HepG2 (cell line): ENCODE measurements around the gene DENND10. TPM values are rescaled to one million over a fixed set of nuclear protein-coding genes. Genes with fewer than 3 reads are reported as not detected.

Experiments used
- ARHGAP35 ChIP-seq: sonication (generic); formaldehyde crosslinking; IDR thresholded peaks from 2 replicates; pipeline ENCODE4 v1.9.0; 2022; ENCODE audit warnings: mild to moderate bottlenecking, inconsistent platforms, moderate library complexity, missing genetic modification reagents, borderline replicate concordance
- BRCA1 ChIP-seq: sonication (generic); formaldehyde crosslinking; IDR thresholded peaks from 2 replicates; pipeline ENCODE4 v1.4.0; 2020; ENCODE audit warnings: missing genetic modification reagents
- ETV5 ChIP-seq: IDR thresholded peaks from 2 replicates; pipeline ENCODE4 v1.6.1; 2018; ENCODE audit warnings: missing biosample characterization, missing genetic modification reagents, inconsistent platforms, borderline replicate concordance
- FOSL2 ChIP-seq: sonication (generic); formaldehyde crosslinking; IDR thresholded peaks from 2 replicates; pipeline ENCODE4 v1.4.0; 2020; ENCODE audit warnings: missing genetic modification reagents
- MZF1 ChIP-seq: sonication (generic); formaldehyde crosslinking; IDR thresholded peaks from 2 replicates; pipeline ENCODE4 v1.8.1; 2023; ENCODE audit warnings: mild to moderate bottlenecking, missing genetic modification reagents, borderline replicate concordance
- NCOA1 ChIP-seq: sonication (generic); formaldehyde crosslinking; IDR thresholded peaks from 2 replicates; pipeline ENCODE4 v1.9.0; 2021; ENCODE audit warnings: missing genetic modification reagents
- PCBP1 ChIP-seq: fragments of 200-400 bp; formaldehyde crosslinking; IDR thresholded peaks from 2 replicates; pipeline ENCODE4 v1.6.1; 2017; ENCODE audit warnings: mild to moderate bottlenecking, low read depth, low read length, borderline replicate concordance
- SMARCE1 ChIP-seq: fragments of 450-650 bp; IDR thresholded peaks from 2 replicates; pipeline ENCODE4 v1.6.1; 2017; ENCODE audit warnings: borderline replicate concordance
- SSRP1 ChIP-seq: IDR thresholded peaks from 2 replicates; pipeline ENCODE4 v1.6.1; 2016; ENCODE audit warnings: control low read depth
- TEAD2 ChIP-seq: sonication (generic); formaldehyde crosslinking; IDR thresholded peaks from 2 replicates; pipeline ENCODE4 v1.9.0; 2021; ENCODE audit warnings: missing genetic modification reagents
- TGIF2 ChIP-seq: IDR thresholded peaks from 2 replicates; pipeline ENCODE4 v1.6.1; 2016; ENCODE audit warnings: control low read depth, missing compliant biosample characterization
- ZNF274 ChIP-seq: sonication (generic); formaldehyde crosslinking; IDR thresholded peaks from 2 replicates; pipeline ENCODE4 v1.5.1; 2020; ENCODE audit warnings: mild to moderate bottlenecking, missing genetic modification reagents
- ZNF557 ChIP-seq: sonication (generic); formaldehyde crosslinking; IDR thresholded peaks from 2 replicates; pipeline ENCODE4 v1.4.0; 2020; ENCODE audit warnings: missing genetic modification reagents
- polyA plus RNA-seq, 8 experiments: library from polyadenylated mRNA; depleted of rRNA in 3 of 8; stranded (reverse) in 7 of 8; unstranded in 1 of 8; fragments of >200 nt; fragmentation: Illumina TruSeq in 4 of 8; extraction: Trizol in 4 of 8; gene quantifications; 2 replicates each; pipeline versions ENCODE4 v1.2.1 to v1.2.3, GENCODE V29; 2011 to 2016; ENCODE audit warnings: low read depth in 4 of 8, missing spikeins in 1 of 8, mixed read lengths in 1 of 8; ENCODE audit not compliant: insufficient read depth in 1 of 8
- total RNA-seq, 5 experiments: library from RNA; depleted of rRNA; stranded (reverse); fragments of >200 nt; fragmentation: Illumina TruSeq; extraction: Trizol; gene quantifications; 2 replicates each; pipeline ENCODE4 v1.2.3, GENCODE V29; 2016; ENCODE audit warnings: low read depth in 1 of 5
- TF ChIP-seq, protein P1 (sequence below): sonication (generic); formaldehyde crosslinking; IDR thresholded peaks from 2 replicates; pipeline ENCODE4 v1.5.0; 2020; ENCODE audit warnings: mild to moderate bottlenecking, missing genetic modification reagents, borderline replicate concordance
- TF ChIP-seq, protein P2 (sequence below): sonication (generic); formaldehyde crosslinking; IDR thresholded peaks from 2 replicates; pipeline ENCODE4 v1.5.0; 2020; ENCODE audit warnings: mild to moderate bottlenecking, missing genetic modification reagents
- TF ChIP-seq, protein P3 (sequence below): sonication (generic); formaldehyde crosslinking; IDR thresholded peaks from 2 replicates; pipeline ENCODE4 v1.9.0; 2021; ENCODE audit warnings: missing genetic modification reagents, borderline replicate concordance
- TF ChIP-seq, protein P4 (sequence below): sonication (generic); formaldehyde crosslinking; IDR thresholded peaks from 2 replicates; pipeline ENCODE4 v1.4.0; 2020; ENCODE audit warnings: missing genetic modification reagents, low read depth, mild to moderate bottlenecking, borderline replicate concordance
- TF ChIP-seq, protein P5 (sequence below): sonication (generic); formaldehyde crosslinking; IDR thresholded peaks from 2 replicates; pipeline ENCODE4 v1.8.1; 2023; ENCODE audit warnings: mild to moderate bottlenecking, inconsistent platforms, moderate library complexity, missing genetic modification reagents, borderline replicate concordance
- TF ChIP-seq, protein P6 (sequence below): sonication (generic); formaldehyde crosslinking; IDR thresholded peaks from 2 replicates; pipeline ENCODE4 v1.4.0; 2020; ENCODE audit warnings: missing genetic modification reagents; ENCODE audit errors: not compliant biosample characterization

Gene DENND10
- total and polyA plus RNA-seq, 2 of the 13 experiments (the other 11 are each of a cell fraction or from before 2014, with no cell fraction given): 43.7 to 78.8 TPM

DNA sequence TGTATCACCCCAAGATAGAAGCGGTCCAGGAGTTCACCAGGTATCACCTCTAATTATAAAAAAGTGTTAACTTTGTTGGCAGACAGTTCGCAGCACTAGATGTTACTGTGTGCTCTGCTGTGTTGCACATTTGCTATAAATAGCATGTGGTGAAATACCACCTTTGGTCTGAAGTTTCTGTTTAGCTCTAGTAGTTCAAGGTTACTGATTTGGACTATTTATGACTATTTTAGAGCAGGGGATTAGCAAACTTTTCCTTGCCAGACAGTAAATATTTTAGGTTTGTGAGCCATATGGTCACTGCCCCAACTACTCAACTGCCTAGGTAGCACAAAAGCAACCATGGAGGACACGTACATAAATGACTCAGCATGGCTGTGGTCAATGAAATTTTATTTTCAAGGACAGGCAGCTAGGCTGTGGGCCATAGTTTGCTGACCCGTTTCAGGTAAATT, 16.5 kb downstream of the DENND10 start (continued):
- TF ChIP-seq, protein P1, sequence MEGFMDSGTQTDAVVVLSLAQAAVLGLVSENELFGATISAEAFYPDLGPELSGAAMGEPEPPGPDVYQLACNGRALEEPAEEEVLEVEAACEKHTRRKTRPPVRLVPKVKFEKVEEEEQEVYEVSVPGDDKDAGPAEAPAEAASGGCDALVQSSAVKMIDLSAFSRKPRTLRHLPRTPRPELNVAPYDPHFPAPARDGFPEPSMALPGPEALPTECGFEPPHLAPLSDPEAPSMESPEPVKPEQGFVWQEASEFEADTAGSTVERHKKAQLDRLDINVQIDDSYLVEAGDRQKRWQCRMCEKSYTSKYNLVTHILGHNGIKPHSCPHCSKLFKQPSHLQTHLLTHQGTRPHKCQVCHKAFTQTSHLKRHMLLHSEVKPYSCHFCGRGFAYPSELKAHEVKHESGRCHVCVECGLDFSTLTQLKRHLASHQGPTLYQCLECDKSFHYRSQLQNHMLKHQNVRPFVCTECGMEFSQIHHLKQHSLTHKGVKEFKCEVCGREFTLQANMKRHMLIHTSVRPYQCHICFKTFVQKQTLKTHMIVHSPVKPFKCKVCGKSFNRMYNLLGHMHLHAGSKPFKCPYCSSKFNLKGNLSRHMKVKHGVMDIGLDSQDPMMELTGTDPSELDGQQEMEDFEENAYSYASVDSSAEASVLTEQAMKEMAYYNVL (CRISPR knock-in tag): 0 out of 2 replicates have a peak, but pooled peaks have one; percentile 70
- TF ChIP-seq FOSL2 (CRISPR knock-in tag) (peak; percentile 97), SMARCE1 (no peak), NCOA1 (CRISPR knock-in tag) (no peak), SSRP1 (no peak), ARHGAP35 (CRISPR knock-in tag) (no peak), ZNF557 (peak; percentile 70; the same call in 1 of the 2 replicates), TEAD2 (no peak), BRCA1 (CRISPR knock-in tag) (peak; percentile 76; the same call in 1 of the 2 replicates), MZF1 (CRISPR knock-in tag) (no peak), TGIF2 (0 out of 2 replicates have a peak, but pooled peaks have one; percentile 55), ZNF274 (CRISPR knock-in tag) (no peak), ETV5 (peak; percentile 54; the same call in 1 of the 2 replicates), PCBP1 (no peak)
- TF ChIP-seq, protein P2, sequence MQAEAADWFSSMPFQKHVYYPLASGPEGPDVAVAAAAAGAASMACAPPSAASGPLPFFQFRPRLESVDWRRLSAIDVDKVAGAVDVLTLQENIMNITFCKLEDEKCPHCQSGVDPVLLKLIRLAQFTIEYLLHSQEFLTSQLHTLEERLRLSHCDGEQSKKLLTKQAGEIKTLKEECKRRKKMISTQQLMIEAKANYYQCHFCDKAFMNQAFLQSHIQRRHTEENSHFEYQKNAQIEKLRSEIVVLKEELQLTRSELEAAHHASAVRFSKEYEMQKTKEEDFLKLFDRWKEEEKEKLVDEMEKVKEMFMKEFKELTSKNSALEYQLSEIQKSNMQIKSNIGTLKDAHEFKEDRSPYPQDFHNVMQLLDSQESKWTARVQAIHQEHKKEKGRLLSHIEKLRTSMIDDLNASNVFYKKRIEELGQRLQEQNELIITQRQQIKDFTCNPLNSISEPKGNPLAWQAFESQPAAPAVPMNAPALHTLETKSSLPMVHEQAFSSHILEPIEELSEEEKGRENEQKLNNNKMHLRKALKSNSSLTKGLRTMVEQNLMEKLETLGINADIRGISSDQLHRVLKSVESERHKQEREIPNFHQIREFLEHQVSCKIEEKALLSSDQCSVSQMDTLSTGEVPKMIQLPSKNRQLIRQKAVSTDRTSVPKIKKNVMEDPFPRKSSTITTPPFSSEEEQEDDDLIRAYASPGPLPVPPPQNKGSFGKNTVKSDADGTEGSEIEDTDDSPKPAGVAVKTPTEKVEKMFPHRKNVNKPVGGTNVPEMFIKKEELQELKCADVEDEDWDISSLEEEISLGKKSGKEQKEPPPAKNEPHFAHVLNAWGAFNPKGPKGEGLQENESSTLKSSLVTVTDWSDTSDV (CRISPR knock-in tag): no peak
- TF ChIP-seq, protein P3, sequence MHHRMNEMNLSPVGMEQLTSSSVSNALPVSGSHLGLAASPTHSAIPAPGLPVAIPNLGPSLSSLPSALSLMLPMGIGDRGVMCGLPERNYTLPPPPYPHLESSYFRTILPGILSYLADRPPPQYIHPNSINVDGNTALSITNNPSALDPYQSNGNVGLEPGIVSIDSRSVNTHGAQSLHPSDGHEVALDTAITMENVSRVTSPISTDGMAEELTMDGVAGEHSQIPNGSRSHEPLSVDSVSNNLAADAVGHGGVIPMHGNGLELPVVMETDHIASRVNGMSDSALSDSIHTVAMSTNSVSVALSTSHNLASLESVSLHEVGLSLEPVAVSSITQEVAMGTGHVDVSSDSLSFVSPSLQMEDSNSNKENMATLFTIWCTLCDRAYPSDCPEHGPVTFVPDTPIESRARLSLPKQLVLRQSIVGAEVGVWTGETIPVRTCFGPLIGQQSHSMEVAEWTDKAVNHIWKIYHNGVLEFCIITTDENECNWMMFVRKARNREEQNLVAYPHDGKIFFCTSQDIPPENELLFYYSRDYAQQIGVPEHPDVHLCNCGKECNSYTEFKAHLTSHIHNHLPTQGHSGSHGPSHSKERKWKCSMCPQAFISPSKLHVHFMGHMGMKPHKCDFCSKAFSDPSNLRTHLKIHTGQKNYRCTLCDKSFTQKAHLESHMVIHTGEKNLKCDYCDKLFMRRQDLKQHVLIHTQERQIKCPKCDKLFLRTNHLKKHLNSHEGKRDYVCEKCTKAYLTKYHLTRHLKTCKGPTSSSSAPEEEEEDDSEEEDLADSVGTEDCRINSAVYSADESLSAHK (CRISPR knock-in tag): no peak
- TF ChIP-seq, protein P4, sequence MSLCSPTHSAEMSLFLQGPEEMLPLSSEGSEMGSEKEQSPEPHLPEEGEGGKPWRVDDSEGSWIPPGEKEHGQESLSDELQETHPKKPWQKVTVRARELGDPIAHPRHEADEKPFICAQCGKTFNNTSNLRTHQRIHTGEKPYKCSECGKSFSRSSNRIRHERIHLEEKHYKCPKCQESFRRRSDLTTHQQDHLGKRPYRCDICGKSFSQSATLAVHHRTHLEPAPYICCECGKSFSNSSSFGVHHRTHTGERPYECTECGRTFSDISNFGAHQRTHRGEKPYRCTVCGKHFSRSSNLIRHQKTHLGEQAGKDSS (CRISPR knock-in tag): no peak
- TF ChIP-seq, protein P5, sequence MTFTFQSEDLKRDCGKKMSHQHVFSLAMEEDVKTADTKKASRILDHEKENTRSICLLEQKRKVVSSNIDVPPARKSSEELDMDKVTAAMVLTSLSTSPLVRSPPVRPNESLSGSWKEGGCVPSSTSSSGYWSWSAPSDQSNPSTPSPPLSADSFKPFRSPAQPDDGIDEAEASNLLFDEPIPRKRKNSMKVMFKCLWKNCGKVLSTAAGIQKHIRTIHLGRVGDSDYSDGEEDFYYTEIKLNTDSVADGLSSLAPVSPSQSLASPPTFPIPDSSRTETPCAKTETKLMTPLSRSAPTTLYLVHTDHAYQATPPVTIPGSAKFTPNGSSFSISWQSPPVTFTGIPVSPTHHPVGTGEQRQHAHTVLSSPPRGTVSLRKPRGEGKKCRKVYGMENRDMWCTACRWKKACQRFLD (CRISPR knock-in tag): no peak
- TF ChIP-seq, protein P6, sequence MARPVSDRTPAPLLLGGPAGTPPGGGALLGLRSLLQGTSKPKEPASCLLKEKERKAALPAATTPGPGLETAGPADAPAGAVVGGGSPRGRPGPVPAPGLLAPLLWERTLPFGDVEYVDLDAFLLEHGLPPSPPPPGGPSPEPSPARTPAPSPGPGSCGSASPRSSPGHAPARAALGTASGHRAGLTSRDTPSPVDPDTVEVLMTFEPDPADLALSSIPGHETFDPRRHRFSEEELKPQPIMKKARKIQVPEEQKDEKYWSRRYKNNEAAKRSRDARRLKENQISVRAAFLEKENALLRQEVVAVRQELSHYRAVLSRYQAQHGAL: no peak
